GM18867 (cell line): ENCODE measurements around the gene GSN.
A peak's percentile ranks its signal among the peaks of the same experiment; 100 is the strongest.

ENCODE experiments used
- ATAC-seq: cut with Tn5 transposase; IDR thresholded peaks from one replicate; pipeline ENCODE4 v1.9.1; 2021; ENCODE audit warnings: mild to moderate bottlenecking, moderate library complexity; ENCODE audit not compliant: unreplicated experiment

GSN gene

DNA sequence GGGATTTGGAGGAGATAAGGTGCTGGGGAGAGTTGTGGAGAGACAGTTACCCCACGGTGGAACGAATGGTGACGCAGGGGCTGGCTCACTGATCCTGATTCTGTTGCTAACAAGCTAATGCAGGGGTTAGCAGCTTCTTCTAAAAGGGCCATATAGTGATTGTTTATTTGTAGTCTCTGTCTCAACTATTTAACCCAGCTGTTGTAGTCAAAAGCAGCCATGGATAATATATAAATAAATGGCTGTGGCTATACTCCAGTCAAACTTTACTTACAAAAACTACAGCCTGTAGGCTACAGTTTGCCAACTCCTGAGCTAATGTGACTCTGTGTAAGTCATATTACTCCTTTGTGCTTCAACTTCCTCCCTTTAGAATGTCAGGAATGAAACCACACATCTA, 80.3 kb downstream of the GSN start:
- ATAC-seq, result no peak

DNA sequence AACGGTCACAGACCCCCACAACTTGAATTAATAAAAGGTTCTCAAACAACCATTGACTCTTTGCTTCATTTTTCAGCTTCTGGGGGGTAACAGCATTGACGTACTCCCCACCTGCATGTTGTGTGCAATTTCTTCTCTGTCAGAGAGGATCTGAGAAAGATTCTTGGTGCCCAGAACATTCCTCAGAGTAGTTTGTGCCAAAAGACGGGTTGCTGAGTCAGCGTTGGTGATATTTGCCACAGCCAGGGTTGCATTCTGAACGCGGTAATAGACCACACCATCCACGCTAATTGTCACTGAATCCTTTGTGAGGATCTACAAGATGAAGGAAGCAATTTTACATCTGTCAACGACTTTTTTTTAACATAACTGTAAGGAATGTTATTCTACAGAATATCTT, 81.0 kb downstream of the GSN start:
- no peak for ATAC-seq

DNA sequence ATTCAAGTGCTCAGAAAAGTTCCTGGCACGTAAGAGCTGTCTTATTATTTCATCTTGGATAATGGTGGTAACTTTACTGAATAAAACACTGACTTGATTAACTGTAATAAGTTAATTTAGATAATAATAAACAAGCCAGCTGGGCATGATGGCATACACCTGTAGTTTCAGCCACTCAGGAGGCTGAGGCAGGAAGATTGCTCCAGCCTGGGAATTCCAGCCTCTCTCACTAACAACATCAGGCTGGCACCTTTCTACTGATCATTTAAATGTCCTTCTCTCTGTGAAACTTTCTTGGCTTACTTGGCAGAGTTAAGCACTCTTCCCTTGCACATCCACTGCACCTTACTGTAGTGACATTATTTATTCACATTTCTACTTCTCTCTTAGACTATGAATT, 82.1 kb downstream of the GSN start:
- ATAC-seq, result no peak

DNA sequence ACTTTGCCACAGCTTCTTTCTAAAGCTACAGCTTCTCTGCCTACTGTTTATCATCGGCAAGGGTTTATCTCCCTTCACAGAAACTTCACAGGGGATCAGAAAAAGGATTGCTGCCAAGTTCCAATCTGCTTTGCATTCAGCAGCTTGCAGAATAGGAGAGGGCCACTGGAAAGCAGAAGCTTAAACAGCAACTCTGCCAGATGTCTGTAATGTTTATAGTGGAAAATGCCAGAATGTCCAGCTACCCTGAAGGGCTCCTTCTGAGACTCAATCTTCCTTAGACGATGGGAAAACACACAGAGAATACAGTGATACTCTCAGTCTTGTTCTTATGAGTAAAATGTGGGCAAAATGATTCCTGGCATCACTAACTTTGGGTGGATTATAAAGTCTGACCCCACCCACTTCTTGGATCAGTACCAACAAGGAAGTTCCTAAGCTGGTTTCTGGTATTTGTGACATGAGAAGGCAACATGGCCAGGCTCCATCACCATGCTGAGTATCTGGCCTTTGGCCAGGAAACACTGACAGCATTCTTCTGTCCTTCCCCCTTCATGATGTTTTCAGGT, 83.1 kb downstream of the GSN start:
- no peak for ATAC-seq

DNA sequence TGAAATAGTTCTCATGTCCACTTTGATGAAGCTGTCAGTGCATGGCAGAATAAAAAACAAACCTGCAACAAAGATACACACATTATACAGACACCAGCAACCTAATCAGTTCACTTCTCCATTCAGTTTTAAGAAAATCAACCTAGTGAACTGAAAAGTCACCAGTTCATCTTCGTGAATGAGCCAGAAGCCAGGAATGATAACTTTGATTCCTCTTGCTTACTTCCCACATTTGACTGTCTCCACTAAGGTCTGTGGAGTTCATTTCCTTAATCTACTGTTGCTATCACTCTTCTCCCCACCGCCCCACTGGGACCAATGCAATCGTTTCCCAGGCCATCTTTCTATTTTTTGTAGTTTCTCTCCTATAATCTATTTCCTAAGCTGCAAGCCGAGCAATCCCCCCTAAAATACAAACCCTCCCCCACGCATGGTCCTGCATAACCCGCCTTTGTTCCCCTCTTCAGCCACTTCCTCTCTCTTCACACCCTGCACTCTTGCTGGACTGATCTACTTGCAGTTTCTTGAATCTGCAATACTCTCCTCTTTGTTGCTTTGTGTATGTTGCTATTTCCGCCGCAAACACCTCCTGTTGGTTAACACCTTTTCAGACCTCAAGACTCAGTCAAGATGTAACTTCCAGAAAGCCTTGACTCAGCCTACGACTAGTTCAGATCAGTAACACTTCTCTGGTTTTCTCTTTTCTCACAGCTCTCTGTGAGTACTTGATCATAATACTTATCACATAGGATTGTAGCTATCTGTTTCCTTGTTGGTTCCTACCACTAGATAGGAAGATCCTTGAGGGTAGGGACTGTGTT, 85.5 kb downstream of the GSN start:
- ATAC-seq, result peak; percentile 98

DNA sequence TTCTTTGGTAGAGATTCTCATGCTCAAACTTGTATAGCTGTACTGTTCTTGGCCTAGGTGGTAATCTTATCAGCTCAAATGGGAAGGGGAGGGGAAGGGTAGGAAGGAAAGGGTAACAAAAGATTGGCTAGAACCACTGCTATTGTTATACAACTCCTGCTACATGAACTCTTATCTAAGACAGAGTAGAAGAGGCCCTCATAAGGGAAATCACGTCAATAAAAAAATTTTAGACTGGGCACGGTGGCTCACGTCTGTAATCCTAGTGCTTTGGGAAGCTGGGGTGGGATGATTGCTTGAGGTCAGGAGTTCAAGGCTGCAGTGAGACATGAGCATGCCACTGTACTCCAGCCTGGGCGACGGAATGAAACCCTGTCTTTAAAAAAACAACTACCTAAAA, 86.2 kb downstream of the GSN start:
- peak; percentile 19 for ATAC-seq

DNA sequence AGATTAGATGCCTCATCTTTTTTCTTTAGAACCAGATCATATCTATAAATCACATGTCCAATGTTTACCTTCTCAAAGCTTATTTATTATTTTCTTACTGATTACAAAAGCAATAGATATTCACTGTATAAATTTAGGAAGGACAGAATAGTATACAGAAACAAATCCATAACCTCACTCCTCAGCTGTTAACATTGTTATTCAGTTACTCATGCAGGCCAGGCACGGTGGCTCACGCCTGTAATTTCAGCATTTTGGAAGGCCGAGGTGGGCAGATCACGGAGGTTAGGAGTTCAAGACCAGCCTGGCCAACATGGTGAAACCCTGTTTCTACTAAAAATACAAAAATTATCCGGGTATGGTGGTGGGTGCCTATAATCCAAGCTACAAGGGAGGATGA, 86.8 kb downstream of the GSN start:
- ATAC-seq, result no peak

- ATAC-seq, result no peak
These were observed 89.0 kb downstream of the GSN start for GRCh38 chr9:121357011-121357410.

DNA sequence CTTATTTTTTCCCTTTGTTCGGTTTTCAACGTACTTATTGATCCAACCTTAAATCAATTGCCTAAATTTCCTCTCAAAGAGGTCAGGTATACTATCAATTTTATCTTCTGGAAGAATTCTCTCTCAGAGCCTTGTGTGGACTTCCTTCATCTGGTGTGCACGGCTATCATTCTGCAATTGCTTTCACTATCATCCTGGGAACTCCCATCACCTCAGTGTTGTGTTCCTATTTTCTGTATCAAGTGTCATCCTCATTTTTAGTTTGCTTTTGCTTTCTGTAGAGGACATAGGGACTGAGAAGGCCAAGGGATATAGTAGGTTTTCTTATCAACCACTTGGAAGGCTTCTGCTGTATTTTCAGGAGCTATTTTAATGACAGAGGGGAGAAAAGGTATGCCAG, 90.8 kb downstream of the GSN start:
- no peak for ATAC-seq

DNA sequence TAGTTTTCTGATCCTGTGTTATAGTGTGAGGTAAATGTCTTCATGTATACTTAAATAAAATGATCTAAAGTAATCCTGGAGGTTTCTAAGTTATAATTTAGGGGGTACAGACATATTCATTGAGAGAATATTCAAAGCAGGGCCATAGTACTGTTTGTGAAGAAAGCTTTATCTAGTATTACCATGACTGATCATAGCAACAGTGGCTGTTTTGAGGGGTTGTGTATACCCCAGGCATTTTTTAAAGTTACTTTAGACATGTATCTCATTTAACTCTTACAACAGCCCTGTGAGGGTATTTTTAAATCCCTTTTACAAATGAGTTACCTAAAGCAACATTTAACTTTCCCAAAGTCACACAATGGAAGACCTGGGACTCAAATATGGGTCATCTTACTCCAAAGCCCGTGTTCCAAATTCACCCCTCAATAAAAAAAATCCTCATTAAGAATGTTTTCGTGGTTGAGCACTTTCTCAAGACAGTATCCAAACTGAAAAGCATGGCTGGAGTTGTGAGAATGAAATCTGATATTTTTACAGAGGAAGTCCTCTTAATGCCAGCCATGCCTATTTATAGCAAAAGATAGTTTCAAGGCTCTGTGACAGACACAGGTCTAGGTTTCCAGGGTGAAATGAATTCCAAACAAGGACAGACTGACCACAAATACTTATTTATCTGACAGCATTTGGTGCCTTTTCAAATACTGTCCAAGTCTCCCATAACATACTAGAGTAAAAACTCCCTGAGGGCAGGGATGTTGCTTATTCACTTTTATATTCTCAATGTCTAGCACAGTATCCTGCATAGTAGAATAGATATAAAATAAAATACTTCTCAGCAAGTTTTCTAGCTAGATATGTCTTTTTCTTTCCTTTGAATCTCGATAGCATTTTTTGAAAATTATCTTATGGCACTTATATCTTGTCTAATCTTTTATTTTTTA, 91.7 kb downstream of the GSN start:
- ATAC-seq, result no peak

GRCh38 chr9:121360601-121361374, 92.8 kb downstream of the GSN start:
- ATAC-seq, result no peak

DNA sequence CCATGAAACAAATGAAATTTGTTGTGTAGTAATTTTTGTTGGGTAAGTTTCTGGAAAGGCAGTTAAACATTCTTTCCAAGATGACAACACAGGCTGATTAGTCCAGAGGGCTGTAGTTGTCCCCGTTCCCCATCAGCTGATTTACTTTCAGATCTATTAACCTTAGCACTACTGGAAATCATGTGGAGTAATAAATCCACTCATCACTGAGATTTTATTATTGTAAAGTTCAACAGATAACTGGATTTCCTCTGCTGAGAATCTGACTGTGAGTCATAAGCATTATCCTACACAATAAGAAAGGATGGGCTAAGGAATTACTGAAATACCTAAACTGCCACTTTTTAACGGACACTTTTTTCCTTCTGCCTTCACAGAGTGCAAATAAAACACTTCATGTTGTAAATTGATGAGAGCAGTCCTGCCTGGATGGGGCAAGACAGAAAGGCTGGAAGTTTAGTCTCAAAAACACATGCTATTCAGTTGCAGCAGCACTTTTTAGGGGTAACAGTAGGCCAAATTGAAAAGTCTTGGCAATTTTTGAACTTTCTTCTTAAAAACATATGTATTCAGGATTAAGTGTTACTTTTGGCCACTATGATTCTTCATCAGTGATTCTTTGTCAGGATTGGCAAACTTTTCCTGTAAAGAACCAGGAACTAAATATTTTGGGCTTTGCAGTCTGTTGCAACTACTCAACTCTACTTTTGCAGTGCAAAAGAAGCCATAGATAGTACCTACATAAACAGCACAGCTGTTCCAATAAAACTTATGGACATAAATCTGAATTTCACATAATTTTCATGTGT, 95.1 kb downstream of the GSN start:
- ATAC-seq, result no peak

DNA sequence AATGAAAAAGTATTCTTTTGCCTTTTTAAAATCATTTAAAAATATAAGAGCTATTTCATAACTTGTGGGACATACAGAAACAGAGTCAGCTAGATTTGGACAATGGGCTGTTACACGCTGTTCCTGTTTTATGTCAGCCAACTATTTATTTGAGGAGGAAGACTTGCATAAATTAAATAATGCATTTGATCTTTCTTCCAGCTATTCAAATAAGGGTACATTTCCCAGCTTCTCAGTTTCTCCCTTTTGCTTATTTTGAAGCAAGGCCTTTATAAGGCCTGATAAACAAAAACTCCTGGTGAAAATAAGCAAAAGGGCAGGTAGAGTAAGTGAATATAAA, 95.6 kb downstream of the GSN start:
- no peak for ATAC-seq

- ATAC-seq, result no peak
These were observed 96.1 kb downstream of the GSN start for GRCh38 chr9:121364077-121364476.

DNA sequence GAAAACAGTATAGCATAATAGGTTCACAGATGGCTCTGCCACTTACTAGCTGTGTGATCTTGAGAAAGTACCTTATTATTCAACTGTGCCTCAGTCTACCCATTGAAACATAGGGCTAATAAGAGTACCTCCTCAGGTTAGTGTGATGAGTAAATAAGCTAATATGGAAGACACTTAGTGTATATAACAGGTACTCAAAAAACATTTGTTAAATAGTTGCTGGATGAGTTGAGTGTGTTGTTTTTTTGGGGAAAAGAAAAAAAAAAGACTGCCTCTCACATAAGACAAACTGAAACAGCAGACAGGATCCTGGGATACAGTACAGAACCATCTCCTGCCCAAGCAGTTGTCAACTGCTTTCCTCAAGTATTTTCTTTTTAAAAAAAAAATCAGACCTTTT, 96.9 kb downstream of the GSN start:
- no peak for ATAC-seq

GRCh38 chr9:121365564-121365963, 97.6 kb downstream of the GSN start:
- no peak for ATAC-seq

DNA sequence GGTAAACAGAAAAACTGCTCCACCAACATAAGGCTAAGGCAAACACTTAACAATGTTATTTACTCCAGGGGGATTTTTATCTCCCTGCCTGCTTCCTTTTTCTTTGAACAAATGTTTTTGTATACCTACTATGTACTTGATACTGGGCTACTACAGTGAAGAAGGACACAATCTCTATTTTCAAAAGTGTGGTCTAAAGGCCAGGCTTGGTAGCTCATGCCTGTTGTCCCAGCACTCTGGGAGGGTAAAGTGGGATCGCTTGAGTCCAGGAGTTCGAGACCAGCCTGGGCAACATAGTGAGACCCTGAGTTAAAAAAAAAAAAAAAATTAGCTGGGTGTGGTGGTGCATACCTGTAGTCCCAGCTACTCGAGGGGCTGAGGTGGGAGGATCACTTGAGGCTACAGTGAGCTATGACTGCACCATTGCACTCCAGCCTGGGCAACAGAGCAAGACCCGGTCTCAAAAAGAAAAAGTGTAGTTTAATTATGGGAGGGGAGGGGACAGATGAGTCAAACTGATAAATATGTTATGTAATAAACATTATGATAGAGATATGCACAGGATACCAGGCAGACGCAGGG, 98.7 kb downstream of the GSN start:
- ATAC-seq, result no peak

DNA sequence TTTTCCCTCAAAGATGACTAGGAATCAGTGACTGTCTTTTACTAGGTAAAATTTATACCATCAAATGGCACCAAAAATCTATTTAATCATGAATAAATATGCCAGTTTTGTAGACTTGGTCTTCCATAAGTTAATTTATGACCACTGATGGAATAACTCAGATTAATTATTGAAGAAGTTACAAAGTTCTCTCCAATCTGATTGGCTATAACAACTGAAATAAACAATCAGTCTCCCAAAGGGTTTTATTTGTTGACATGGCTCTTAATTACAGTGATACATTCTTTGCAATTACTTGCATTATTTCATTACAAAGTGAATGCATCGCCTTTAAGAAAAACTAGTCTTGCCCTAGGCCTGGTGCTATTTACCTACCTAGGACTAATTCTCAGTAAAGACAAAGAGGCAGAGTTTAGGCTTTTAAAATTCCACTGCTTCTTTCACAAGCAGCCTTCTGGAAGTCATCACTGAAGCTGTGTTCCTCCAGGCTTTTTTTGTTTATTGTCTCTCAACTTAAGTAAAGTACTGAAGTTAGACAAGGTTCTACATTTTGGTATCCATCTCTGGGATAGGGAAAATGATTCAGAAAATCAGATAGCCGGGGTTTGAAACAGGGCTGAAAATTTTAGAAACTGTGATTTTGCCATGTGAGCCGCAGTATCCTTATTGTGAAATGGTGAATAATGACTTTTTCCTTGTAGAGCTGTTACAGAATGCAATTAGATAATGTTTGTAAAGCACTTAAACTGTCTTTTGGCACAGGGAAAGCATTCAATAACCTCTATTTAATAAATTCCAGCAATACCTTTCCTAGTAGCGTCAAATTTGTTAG, 99.6 kb downstream of the GSN start:
- ATAC-seq, result no peak

DNA sequence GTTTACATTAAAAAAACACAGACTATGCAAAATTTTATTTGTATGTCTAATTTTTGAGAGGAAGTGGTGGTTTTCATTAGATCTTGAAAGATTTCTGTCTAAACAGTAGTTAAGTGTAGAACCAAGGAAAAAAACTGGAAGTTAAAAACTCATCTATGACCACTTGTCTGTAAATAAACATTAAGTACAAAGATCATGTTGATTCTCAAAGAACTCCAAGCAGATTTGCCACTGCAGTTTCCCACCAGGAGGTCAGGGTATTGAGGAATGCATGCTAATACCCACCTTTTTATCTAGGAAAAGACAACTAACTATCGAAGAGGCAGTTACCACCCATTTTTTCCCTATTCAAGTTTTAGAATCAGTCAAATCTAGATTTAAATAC, 100.2 kb downstream of the GSN start:
- no peak for ATAC-seq
